ENCODE results near the gene TMEM126A.
"Not testable (repeated sequence)": the region's sequence is repeated elsewhere in the genome, so short reads cannot be mapped to it uniquely, and the experiment has no call there.

The TMEM126A gene

GRCh38 chr11:85647604-85648299 is at the start of gene TMEM126A:
TMEM126A (plus strand) TSS chr11:85647967; CDS start chr11:85650256, 2,289 bp downstream.
- peak; percentile 86 for DNase-seq (ENCODE audit: low read depth)

- DNase-seq (ENCODE audit: low read depth), result no peak
Observed at GRCh38 chr11:85599083-85599482, 48.7 kb upstream of the TMEM126A start.

GRCh38 chr11:85602526-85603213 is 45.1 kb upstream of the TMEM126A start:
- peak; percentile 39 for DNase-seq (ENCODE audit: low read depth)

- no peak for DNase-seq (ENCODE audit: low read depth)
Observed at GRCh38 chr11:85603220-85603619, 44.5 kb upstream of the TMEM126A start.

GRCh38 chr11:85606237-85606636 is 41.5 kb upstream of the TMEM126A start:
- DNase-seq (ENCODE audit: low read depth), result not testable (repeated sequence)

- not testable (repeated sequence) for DNase-seq (ENCODE audit: low read depth)
Observed at GRCh38 chr11:85608621-85609020, 39.1 kb upstream of the TMEM126A start.

GRCh38 chr11:85609286-85609685 is 38.5 kb upstream of the TMEM126A start:
- DNase-seq (ENCODE audit: low read depth), result not testable (repeated sequence)

- not testable (repeated sequence) for DNase-seq (ENCODE audit: low read depth)
Observed at GRCh38 chr11:85611643-85612042, 36.1 kb upstream of the TMEM126A start.

GRCh38 chr11:85619499-85619898 is 28.3 kb upstream of the TMEM126A start:
- no peak for DNase-seq (ENCODE audit: low read depth)

- DNase-seq (ENCODE audit: low read depth), result no peak
Observed at GRCh38 chr11:85620256-85620655, 27.5 kb upstream of the TMEM126A start.

GRCh38 chr11:85626496-85626895 is 21.3 kb upstream of the TMEM126A start:
- DNase-seq (ENCODE audit: low read depth), result peak; percentile 8

- DNase-seq (ENCODE audit: low read depth), result peak; percentile 27
Observed at GRCh38 chr11:85627332-85627997, 20.3 kb upstream of the TMEM126A start, which contains the start of gene DLG2. DLG2 (minus strand) TSS chr11:85627344.

GRCh38 chr11:85627998-85628770 is 19.6 kb upstream of the TMEM126A start, which contains the start of gene TMEM126B:
TMEM126B (plus strand) TSS chr11:85628593; CDS start chr11:85628608, 15 bp downstream.
- peak; percentile 98 for DNase-seq (ENCODE audit: low read depth)

GRCh38 chr11:85628771-85629341 is 18.9 kb upstream of the TMEM126A start:
- DNase-seq (ENCODE audit: low read depth), result peak; percentile 10

- DNase-seq (ENCODE audit: low read depth), result no peak
Observed at GRCh38 chr11:85634747-85635146, 13.0 kb upstream of the TMEM126A start.

- peak; percentile 11 for DNase-seq (ENCODE audit: low read depth)
Observed at GRCh38 chr11:85643191-85643614, 4.6 kb upstream of the TMEM126A start.

GRCh38 chr11:85647078-85647477 is 689 bp upstream of the TMEM126A start:
- no peak for DNase-seq (ENCODE audit: low read depth)

GRCh38 chr11:85651118-85651517 is 3.4 kb downstream of the TMEM126A start:
- DNase-seq (ENCODE audit: low read depth), result no peak

GRCh38 chr11:85652786-85653447 is 5.2 kb downstream of the TMEM126A start:
- DNase-seq (ENCODE audit: low read depth), result no peak

- DNase-seq (ENCODE audit: low read depth), result not testable (repeated sequence)
Observed at GRCh38 chr11:85654343-85654742, 6.6 kb downstream of the TMEM126A start.

GRCh38 chr11:85656777-85657176 is 9.0 kb downstream of the TMEM126A start:
- no peak for DNase-seq (ENCODE audit: low read depth)

Measured in iris pigment epithelial cell (primary cell).